ENCODE data around the gene C14orf93.

DNA sequence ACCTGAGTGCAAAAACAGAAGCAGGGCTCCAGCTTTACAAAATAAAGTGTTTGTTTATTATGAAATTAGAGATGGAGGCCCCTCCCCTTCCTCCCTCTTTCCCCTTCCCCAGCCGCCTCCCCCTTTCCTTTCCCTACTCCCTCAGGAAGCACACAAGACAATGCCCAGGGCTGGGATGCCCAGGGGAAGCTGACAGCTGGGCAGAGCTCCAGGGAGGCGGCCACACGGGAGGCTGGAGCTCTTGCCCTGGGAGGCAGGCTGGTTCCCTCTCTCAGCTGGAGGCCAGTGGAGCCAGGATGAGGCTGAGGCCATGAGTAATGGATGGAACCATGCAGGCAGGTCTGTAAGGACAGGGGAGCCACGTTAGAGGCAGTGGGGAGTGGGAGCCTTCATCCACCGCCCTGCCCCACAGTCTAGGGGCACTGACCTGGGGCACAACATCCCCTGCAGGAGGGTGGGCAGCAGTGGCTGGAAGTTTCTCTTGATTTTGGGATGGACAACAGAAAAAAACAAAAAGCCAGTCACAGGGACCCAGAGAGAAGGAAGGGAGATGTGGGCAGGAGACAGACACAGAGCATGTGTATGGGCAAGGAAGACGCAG, 37.2 kb upstream of the C14orf93 start:
- TF ChIP-seq, protein P1, sequence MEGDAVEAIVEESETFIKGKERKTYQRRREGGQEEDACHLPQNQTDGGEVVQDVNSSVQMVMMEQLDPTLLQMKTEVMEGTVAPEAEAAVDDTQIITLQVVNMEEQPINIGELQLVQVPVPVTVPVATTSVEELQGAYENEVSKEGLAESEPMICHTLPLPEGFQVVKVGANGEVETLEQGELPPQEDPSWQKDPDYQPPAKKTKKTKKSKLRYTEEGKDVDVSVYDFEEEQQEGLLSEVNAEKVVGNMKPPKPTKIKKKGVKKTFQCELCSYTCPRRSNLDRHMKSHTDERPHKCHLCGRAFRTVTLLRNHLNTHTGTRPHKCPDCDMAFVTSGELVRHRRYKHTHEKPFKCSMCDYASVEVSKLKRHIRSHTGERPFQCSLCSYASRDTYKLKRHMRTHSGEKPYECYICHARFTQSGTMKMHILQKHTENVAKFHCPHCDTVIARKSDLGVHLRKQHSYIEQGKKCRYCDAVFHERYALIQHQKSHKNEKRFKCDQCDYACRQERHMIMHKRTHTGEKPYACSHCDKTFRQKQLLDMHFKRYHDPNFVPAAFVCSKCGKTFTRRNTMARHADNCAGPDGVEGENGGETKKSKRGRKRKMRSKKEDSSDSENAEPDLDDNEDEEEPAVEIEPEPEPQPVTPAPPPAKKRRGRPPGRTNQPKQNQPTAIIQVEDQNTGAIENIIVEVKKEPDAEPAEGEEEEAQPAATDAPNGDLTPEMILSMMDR (IDR thresholded peaks at IDR 0.05) = no peak
- TF ChIP-seq POLR2A (IDR thresholded peaks at IDR 0.05) = no peak

Data from esophagus squamous epithelium (tissue), 4 donors.